IPS DF 4.7 (cell line): ENCODE results near the gene SLX4.

Experiments
- DNase-seq: peaks from one replicate; pipeline ENCODE4 v3.0.0-alpha.2; 2013; ENCODE audit warnings: low spot score; ENCODE audit errors: extremely low read depth

SLX4 gene

DNA sequence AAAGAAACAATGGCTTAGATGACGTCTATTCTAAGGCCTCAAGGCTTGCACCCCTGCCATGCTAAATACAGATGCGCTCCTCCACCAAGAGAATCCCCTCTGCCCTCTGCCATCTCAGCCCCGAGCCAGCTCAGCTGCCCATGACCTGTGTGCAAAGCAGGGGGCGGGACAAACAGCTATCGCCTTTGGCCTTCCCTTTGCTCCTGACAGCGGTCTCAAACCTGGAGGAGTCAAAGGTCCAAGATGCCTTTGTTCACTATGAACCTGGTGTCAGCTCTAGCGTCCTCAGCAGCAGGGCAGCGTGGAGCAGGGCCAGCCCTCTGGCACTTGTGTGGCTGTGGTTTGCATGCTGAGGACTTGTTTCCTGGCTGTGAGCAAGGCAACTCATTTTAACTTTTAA is 12.3 kb downstream of the SLX4 start:
- no peak for DNase-seq

DNA sequence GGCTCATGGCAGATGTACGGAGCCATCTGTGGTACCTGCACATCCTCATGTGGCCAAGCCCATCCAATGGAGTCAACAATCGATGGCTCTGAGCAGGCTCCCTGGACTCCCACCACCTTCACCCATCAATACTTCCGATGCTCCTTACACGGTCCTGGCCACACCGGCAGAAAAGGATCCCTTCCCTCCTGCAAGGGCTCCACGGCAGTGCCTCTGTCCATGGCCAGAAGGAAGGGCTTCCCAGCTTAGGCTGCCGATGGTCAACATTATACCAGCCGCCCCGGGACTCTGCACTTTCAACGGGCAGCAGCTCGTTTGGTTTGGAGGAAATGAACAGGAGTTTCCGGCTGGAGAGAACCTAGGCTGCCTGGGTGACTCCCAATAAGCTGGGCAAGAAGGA is 13.2 kb downstream of the SLX4 start:
- DNase-seq = no peak

DNA sequence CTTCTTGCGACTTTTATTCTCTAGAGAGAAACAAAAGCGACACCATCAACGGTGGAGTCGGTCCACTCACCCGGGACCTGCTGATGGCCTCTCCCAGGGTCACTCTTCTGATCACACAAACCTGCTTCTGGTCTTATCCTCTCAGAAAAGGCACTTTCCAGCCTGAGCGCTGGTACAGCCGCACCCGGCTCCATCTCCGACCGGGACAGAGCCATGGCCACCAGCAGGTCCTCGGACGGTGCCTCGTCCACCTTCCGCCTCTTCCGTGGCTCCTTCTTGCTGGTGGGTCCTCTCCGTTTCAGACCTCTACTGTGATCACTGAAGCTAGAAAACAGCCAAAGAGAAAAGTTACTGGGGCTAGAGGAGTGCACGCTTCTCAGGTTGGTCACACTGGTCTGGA is 13.7 kb downstream of the SLX4 start:
- DNase-seq = no peak

DNA sequence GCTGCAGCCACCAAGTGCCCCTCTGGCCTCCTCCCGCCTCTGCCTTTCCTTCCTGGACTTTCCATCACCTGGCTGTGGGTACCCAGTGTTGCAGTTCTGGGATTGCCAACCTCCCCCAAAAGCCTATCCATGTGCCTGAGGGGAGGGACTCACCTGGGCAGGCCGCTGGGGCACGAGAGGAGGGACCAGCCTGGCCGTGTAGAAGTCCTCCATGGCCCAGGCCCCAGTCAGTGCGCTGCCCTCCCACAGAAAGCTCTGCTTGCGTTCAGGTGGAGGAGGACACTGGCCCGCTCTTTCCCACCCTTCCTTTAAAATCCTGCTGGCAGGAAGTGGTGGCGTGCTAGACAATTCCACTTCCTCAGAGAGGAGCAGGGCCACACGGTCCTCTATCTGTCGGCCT is 14.2 kb downstream of the SLX4 start:
- DNase-seq = no peak

DNA sequence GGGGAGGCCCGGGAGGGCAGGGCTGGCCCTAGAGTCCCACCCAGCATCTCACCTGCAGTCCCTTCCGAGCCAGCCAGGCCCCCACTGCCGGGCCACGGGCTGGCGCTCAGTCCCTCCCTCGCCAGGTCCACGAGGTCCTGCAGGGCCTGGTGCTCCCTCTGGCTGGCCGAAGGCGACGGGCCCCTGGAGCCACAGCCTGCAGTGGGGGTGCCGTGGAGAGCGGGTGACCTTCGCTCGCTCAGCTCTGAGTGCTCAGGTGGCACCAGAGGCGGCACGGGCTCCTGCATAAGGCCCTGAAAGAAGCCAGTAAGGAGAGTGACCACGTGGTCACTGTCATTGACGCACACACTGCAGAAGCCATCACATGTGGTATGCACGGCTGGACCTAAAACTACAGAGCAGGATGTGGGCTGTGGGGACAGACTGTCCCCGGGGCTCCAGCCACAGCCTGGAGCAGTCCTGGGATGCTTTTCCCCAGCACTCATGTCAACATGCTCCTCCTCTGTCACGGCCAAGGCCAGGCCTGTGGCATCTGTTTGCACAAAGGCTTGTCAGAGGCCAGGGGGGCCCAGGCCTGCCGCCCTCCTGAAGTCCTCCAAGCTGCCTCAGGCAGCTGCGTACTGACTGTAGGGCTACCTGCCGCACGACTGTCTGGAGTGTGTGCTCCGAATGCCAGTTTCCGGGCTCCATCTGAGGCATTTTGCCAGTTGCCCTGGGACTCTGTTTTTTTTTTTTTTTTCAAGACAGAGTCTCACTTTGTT is 15.1 kb downstream of the SLX4 start:
- DNase-seq = no peak

DNA sequence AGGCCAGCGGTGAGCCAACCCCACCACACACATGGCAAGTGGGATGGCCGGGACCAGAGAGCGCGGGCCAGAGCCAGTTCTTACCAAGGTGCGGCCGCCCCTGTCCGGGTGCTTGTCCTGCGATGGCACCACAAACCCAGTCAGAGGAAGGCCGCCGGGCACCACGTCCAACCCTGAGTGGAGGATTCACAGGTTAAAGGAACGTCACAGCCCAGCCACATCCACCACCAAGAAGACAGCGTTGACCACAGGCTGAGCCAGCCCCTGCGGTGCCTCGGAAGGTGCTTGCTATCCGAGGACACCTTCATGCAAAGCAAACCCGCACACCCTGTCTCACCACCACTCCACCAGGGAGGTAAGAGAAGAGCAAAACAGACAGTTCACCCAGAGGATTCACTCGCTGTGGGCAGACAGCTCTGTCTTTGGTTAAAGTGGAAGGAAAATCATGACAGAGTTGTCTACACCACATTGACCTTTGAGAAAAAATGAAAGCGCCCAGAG is 15.8 kb downstream of the SLX4 start:
- DNase-seq = no peak

DNA sequence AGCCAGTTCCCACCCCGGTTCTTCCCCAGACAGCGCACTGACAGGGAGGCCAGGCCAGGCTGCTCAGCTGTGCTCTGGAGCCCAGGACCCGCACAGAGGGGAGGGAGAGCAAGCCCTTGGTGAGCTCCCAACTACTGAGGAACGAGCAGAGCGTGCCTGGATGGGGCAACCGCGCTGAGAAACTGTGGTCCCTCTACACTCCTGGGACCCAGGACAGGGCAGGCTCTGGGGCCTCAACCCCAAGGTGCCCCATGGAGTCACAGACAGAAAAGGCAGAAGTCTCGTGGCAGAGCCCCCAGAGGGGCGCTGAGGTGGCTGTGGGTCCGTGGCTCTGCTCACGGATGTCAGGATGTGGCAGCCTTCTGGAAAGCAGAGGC is 16.3 kb downstream of the SLX4 start:
- DNase-seq = no peak

DNA sequence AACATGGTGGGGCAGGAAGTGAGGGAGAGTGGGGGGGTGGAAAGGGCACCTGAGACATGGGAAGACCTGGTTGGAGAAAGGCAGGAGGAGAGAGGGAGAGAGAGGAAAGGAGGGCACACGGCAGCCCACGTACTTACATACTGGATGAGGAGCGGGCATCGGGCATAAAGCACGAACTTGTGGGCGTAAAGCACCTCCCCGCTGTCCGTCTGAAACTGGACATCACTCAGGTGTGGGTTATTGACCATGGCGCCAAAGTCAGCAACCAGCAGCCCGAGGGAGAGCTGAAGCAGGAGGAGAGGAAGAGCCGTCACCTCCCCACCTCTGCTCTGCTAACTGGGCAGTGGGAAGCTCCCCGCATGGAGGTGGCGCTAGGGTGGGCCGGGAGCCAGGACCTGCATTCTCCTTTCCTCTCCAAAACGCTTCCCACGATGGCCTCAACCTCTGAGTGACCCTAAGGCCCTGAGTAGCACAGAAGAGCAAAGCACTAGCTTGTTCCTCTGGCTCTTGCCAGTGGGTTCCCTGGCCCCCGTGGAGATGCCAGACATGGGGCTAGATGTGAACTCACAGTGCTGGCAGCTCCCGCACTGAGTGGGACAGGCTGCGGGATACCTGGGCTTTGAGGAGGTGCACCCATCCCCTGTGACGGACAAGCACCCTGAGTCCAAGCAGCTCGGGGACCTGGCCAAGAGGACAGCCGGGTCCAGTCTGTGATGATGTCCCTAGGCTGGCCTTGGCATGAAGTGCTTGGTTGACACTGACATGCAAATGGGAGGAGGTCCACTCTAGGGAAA is 16.9 kb downstream of the SLX4 start:
- DNase-seq = no peak

DNA sequence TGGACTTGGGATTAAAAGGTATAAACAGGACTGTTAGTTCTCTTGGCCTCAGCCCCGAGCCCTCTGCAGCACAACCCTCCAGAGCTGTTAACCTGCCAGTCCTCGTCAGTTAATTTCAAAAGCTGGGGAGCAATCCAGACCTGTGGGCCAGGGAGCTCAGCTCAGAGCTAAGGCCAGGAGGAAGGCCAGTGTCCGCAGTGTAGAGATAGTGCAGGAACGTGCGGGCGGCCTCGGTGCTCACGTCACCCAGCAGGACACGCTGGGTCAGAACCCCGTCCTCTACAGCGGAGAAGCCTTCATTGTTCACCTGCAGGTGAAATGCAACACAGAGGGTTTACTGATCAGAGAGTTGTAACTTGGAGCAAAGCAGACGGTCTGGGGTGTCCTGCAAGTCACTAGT is 18.8 kb downstream of the SLX4 start:
- DNase-seq = no peak

DNA sequence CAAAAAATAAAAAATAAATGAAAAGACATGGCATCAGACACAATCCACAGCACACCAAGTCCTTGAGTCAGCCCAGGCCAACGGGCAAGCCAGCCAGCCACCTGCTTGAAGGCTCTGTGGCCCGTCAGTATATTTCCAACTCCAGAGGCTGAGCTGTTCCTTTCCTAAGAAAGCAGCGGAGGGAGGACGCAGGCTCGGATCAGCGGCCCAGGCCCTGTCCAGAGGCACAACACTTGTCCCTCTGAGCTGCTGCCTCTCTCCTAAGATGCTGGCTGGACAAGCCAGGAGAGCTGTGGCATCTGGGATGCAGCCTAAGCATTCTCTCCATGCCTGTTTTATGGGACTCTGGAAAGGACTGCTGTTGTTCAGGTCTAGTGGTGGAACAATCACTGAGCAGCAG is 19.4 kb downstream of the SLX4 start:
- no peak for DNase-seq

DNA sequence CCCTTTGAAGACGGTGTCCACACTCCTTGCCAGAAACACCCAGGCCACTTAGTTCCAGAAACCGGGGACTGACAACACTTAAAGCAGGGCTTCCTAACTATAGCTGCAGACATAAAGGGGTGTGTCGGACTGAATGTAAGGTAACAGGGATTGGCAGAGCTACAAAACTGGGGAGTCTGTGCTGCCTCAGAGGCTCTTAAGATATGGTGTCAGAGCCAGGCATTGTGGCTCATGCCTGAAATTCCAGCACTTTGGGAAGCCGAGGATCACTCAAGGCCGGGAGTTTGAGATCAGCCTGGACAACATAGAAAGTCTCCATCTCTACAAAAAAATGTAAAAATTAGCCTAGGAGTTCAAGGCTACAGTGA is 20.0 kb downstream of the SLX4 start:
- no peak for DNase-seq

DNA sequence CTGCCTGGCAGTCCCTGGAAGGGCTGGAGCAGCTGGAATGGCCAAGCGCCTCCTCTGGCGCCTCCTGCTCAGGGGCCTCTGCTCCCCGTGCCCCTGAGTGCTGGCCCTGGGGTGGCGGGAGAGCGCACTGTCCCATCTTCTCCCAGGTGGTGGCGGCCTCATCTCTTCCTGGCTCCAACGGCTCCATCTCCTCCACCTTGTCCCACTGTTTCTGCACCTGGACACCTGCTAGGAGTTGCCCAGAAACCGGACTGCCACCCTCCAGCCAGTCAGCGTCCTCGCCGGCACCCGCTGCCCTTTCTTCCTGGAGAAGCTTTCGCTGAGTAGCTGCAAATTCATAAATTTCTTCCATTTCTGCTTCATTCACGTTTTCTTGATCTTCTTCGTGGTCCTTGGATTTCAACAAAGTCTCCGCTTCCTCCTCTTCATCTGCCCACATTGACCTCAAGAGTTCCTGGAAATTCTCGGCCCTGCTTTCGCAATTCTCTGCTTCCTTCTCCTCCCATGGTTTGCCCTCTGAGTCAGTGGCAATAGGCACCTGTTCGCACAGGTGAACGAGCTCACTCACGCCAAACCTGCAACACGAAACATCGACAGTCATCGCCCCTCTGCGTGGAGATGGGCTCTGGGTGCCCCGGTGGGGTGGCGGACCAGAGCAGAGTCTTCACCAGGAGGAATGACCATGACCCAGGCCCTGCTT is 20.5 kb downstream of the SLX4 start:
- DNase-seq = no peak

DNA sequence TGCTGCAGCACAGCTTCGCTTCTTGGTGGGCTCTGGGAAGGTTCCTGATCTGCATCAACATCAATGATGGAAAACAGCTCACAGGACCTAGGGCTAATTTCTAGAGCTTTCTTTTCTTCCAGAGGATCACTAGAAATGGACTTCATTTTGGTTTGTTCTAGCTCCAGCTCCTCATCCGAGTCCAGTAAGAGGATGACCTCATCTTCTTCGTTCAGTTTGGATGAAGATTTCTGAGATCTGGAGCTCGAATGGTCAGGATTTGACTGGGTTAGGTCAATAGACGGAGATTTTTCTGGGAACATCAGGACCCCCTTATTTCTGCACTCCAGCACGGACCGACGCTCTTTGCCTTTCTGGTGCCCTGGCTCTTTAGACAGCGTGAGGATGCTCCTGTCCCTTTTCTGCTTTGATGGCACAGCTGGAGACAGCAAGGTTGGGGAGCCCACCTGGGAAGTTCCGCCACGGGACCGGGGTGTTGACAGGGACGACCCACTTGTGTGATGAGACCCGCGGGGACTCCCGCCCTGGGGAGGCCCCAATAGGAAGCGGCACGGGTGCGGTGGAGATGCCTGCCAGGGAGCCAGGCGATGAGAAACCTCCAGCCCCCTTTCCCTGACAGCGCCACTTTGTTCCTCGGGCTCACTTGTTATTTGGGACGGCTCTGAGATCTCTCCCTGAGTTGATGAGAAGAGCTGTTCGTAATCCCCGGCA is 21.3 kb downstream of the SLX4 start:
- DNase-seq = no peak

DNA sequence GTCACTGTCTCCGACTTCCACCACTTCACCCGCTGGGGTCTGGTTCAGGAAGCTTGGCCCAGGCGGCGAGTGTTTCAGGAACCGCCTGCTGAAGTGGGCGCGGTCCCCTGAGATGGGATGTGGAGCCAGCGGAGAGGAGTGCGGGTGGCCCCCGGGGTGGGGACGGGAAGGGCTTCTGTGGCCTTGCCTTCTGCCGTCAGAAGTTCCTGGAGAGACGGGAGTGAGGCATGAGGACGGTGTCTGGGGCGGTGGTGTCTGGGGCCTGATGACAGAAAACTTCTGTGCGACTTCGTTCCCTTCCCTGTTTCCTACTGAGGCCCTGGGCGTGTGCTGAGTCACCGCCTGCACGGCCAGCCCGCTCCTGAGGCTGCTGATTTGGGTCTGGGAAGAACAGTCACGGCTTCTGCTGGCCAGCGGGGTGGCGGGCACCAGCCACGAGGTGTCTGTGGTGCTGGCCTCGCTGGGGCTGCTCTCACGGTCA is 21.9 kb downstream of the SLX4 start:
- DNase-seq = no peak

DNA sequence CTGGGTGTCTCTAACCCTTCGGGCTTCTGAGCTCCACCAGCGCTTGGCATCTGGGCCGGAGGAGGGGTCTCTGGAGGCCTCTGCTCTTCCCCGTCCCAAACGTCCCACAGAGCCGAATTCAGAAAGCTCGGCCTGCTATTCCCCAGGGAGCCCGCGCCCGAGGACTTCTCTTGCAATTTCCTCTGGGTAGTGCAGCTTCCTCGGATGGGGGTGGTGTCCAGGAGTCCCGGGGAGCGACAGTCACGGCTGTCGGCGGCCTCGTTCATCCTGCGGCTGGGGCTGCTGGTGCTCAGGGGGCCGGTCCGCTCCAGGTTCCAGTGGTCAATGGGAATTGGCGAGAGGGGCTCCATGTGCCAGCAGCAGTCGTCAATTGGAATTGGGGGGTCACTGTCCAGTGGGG is 22.4 kb downstream of the SLX4 start:
- no peak for DNase-seq

DNA sequence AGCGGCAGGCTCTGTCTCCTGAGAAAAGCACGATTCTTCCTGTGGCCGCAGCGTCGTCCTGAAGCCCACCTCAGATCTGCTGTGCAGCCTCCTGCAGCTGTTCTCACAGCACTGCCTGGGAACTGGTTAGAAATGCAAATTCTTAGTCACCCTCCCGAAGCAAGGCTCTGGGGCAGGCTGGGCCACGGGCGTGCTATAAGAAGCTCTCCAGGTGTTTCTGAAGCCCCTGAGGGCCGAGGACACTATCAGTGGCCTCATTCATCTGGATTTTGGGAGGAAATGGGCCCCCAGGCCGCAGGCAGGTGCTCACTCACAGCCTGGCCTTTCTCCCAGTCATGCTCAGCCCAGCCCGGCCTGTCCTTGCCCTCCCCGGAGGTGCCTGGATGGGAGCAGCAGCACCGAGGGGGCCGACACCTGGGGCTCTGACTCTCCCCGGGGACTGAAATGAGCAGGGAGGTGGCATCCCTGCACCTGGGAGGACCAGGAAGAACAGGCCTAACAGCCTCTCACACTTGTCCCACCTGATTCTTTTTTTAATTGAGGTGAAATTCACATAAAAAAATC is 23.8 kb downstream of the SLX4 start:
- no peak for DNase-seq

DNA sequence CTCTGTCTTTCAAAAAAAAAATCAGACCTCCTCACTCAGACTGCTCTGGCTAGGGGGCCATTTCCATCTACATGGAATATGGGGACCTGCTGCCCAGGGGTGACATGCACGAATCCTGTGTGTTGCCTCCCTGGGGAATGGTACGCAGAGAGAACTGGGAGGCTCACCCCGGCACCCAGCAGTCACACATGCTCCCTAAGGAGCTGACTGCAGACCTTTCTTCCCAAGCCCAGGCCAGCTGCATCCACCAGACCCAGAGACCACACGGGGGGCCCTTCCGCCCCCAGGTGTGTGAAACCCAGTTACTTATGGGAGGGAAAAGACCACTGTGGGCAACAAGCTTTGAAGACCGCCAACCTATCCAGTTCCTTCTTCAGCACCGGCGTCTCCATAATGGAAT is 27.0 kb downstream of the SLX4 start:
- DNase-seq = no peak

DNA sequence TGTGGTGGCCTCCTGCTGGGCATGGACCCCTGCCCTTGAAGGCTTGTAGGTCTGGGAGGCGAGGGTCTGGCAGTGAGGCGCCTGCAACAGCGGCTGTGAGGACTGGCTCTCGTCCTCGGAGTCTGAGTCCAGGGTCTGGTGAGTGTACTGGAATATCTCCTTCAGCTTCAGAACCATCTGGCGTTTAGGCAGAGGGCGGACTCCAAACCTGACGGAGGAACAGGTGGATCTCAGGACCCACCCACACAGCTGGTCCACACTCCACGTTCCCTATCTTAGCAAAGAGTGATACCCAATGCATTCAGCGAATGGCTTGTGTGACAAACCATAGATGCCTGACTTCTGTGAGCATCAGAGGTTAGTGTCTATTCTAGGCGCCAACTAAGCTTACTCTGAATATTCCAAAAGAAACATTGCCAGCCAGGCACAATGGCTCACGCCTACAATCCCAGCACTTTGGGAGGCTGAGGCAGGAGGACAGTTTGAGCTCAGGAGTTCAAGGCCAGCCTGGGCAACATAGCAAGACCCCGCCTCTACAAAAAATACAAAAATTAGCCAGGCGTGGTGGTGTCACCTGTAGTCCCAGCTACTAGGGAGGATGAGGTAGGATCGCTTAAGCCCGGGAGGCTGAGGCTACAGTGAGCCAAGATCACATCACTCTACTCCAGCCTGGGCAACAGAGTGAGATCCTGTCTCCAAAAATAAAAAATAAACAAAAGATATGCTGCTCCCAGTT is 27.9 kb downstream of the SLX4 start:
- no peak for DNase-seq

DNA sequence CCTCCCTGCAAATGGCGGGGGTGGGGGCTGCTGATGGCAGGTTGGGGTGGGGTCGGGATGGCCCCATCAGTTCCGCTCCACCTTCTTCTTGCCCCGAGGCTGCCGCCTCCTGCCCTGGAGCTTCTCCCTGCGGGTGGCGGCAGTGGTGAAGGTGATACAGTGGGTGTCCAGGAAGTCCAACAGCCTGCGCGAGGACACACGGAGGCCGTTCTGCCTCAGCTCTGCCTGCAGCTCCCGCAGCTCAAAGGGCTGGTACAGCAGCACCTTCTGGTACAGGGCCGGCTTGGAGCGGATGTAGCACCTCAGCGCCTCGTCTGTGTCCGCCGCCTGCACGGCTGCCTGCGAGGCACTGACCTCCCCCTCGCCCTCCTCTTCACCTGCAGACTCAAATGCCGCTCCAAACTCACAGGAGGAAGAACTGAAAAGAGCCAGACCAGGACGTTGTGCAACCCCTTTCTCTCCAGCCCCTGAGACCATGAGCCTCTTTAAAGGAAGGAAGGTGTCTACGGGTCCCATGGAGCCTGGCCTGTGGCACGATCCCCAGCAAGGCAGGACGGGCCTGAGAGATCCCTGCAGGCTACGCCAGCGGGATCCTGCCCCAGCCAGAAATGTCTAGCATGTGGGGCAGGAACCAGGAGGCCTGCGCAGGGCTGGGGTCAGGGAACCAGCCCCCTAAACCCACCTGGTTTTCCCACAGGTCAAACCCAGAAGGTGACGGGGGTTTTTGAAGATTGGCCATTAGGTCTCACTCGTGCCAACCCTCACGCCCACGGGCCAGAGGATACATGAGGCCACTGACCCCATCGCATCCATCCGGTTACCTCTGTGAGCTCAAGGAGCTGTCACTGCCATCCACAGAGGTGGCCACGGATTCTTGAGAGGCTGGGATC is 28.9 kb downstream of the SLX4 start:
- DNase-seq = no peak

DNA sequence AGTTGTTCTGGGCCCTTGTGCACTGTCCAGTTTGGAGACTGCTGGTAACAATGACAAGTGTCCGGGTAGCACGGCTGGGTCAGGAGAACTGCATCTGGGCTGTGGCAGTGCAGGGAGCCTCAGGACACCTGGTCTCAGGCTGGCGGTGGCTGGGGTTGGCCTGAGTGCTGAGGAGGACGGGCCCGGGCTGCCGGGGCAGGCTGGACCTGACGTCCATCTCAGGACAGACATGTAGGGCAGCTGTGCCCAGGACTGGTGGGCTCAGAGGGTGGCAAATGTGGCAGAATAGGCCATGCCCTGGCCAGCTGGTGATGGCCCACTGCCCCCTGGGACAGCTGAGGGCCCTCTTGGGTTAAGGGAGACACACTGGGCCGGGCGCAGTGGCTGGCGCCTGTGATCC is 30.0 kb downstream of the SLX4 start:
- DNase-seq = no peak
